Neural cell (in vitro differentiated cells): ENCODE data around the gene CYB5B.

Experiments
- EZH2 ChIP-seq: fragments of 200-600, 300-800 bp; shearing (Covaris generic), sonication (generic); IDR thresholded peaks from 2 replicates; pipeline ENCODE4 v1.6.1; 2014; ENCODE audit warnings: antibody characterized with exemption, low read length, borderline replicate concordance, mild to moderate bottlenecking; ENCODE audit not compliant: insufficient read depth, poor library complexity, severe bottlenecking
- POLR2AphosphoS5 ChIP-seq: IDR thresholded peaks from 2 replicates; pipeline ENCODE4 v1.6.1; 2012
- TAF1 ChIP-seq: IDR thresholded peaks from 2 replicates; pipeline ENCODE4 v1.6.1; 2012; ENCODE audit warnings: low read depth
- TF ChIP-seq, protein P1 (sequence below): fragments of 450-650 bp; IDR thresholded peaks from 2 replicates; pipeline ENCODE4 v1.5.1; 2014; ENCODE audit warnings: antibody characterized with exemption, mild to moderate bottlenecking, moderate library complexity; ENCODE audit not compliant: poor library complexity, severe bottlenecking

DNA sequence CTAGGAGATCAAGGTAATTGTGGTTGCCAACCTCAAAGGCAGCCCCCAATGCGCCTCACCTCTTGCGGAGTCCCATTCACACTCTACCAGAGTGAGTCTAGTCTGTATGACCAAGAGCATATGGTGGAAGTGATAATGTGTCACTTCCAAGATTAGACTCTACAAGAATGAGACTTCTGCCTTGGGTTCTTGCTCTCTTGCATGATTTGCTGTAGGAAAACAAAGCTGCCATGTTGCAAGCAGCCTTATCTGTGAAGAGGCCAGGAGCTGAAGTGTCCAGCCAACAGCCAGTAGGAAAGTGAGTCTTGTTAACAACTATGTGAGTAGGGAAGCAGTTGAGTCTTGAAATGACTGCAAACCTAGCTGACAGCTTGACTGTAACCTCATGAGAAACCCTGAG is 42.0 kb upstream of the CYB5B start:
- TF ChIP-seq, protein P1, sequence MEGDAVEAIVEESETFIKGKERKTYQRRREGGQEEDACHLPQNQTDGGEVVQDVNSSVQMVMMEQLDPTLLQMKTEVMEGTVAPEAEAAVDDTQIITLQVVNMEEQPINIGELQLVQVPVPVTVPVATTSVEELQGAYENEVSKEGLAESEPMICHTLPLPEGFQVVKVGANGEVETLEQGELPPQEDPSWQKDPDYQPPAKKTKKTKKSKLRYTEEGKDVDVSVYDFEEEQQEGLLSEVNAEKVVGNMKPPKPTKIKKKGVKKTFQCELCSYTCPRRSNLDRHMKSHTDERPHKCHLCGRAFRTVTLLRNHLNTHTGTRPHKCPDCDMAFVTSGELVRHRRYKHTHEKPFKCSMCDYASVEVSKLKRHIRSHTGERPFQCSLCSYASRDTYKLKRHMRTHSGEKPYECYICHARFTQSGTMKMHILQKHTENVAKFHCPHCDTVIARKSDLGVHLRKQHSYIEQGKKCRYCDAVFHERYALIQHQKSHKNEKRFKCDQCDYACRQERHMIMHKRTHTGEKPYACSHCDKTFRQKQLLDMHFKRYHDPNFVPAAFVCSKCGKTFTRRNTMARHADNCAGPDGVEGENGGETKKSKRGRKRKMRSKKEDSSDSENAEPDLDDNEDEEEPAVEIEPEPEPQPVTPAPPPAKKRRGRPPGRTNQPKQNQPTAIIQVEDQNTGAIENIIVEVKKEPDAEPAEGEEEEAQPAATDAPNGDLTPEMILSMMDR, result no peak
- TF ChIP-seq POLR2AphosphoS5 (no peak), EZH2 (no peak), TAF1 (no peak)
